Measurements from ENCODE around the gene CD37. TPM values are rescaled to one million over a fixed set of nuclear protein-coding genes. Genes with fewer than 3 reads are reported as not detected.

CD37 gene
- total RNA-seq, 2 donors from 2014 or later: 4.0 to 6.2 TPM

GRCh38 chr19:49362048-49362928, 27.1 kb downstream of the CD37 start, which contains the start of gene TEAD2:
Gene TEAD2 (minus strand): TSS chr19:49362416. CDS start chr19:49360075, 2,341 bp downstream.
- ATAC-seq (peak; percentile 27), DNase-seq (peak; percentile 66 to 78 (median 70))
- intact Hi-C loops (cut with DNase I): no loop called here
- 0 to 1% methylated on average over 29 to 50 of the region's 52 CpGs for WGBS, 2 donors
- TF ChIP-seq POLR2A (IDR thresholded peaks at IDR 0.05): peak in 2 of 3 donors; percentile 51 to 62
- no peak for TF ChIP-seq CTCF (IDR thresholded peaks at IDR 0.05)
- peaks cover 0 to 2% of the 10 kb centered on the region in 2 donors for H3K36me3 ChIP-seq (replicated peaks in 1 of 2; ENCODE audit: insufficient read depth in 1 of 2, low read depth in 2 of 2)
- peak within 1 kb of the TSS; percentile 20 to 28 for H3K4me3 ChIP-seq
- H3K27ac ChIP-seq: peak within 1 kb of the TSS; percentile 74 to 91 (median 86)
- no peaks in the 10 kb centered on the region for H3K9me3 ChIP-seq
- peaks cover 21% of the 10 kb centered on the region for H3K4me1 ChIP-seq
- H3K27me3 ChIP-seq: no peaks in the 10 kb centered on the region

- no peaks in the 10 kb centered on the region for H3K27me3 ChIP-seq
- no peak for TF ChIP-seq POLR2A (IDR thresholded peaks at IDR 0.05)
- TF ChIP-seq CTCF (IDR thresholded peaks at IDR 0.05): no peak
- intact Hi-C loops (cut with DNase I): no loop called here
- ATAC-seq: no peak
- H3K4me3 ChIP-seq: no peak overlapping the region
- peaks cover 0 to 2% of the 10 kb centered on the region in 2 donors for H3K36me3 ChIP-seq (replicated peaks in 1 of 2; ENCODE audit: insufficient read depth in 1 of 2, low read depth in 2 of 2)
- peak overlapping the region in 3 of 4 donors; percentile 82 to 91 (median 90) for H3K27ac ChIP-seq
- H3K9me3 ChIP-seq: no peaks in the 10 kb centered on the region
- peak; percentile 38 to 61 (median 58) for DNase-seq
- H3K4me1 ChIP-seq: peaks cover 21% of the 10 kb centered on the region
- WGBS, 2 donors: 0 to 3% methylated on average over 14 of the region's 14 CpGs
These were observed 27.7 kb downstream of the CD37 start for GRCh38 chr19:49362929-49363267.

- 1 to 2% methylated on average over 27 to 46 of the region's 46 CpGs for WGBS, 2 donors
- H3K36me3 ChIP-seq (replicated peaks in 1 of 2; ENCODE audit: insufficient read depth in 1 of 2, low read depth in 2 of 2): peaks cover 0 to 2% of the 10 kb centered on the region in 2 donors
- ATAC-seq: peak; percentile 92
- no peaks in the 10 kb centered on the region for H3K9me3 ChIP-seq
- DNase-seq: peak; percentile 100
- no peaks in the 10 kb centered on the region for H3K27me3 ChIP-seq
- intact Hi-C loops (cut with DNase I): no loop called here
- TF ChIP-seq CTCF (IDR thresholded peaks at IDR 0.05): peak in 2 of 7 experiments; percentile 22 to 37
- peak in 2 of 3 donors; percentile 24 to 49 for TF ChIP-seq POLR2A (IDR thresholded peaks at IDR 0.05)
- H3K27ac ChIP-seq: peak within 1 kb of the TSS in 3 of 4 donors; percentile 82 to 91 (median 90)
- no peak within 1 kb of the TSS for H3K4me3 ChIP-seq
- H3K4me1 ChIP-seq: peaks cover 21% of the 10 kb centered on the region
These were observed 28.3 kb downstream of the CD37 start, which contains the start of gene DKKL1 for GRCh38 chr19:49363268-49364082. Gene DKKL1 (plus strand): TSS chr19:49363877. CDS start chr19:49363999, 122 bp downstream.

- 66 to 78% methylated on average over 25 to 27 of the region's 27 CpGs for WGBS, 2 donors
- no peak for TF ChIP-seq CTCF (IDR thresholded peaks at IDR 0.05)
- no peak for TF ChIP-seq POLR2A (IDR thresholded peaks at IDR 0.05)
- peak overlapping the region in 3 of 4 donors; percentile 41 to 90 (median 82) for H3K27ac ChIP-seq
- H3K4me1 ChIP-seq: peaks cover 21% of the 10 kb centered on the region
- intact Hi-C loops (cut with DNase I): no loop called here
- DNase-seq: peak in 1 of 4 donors; percentile 31
- no peaks in the 10 kb centered on the region for H3K9me3 ChIP-seq
- no peaks in the 10 kb centered on the region for H3K36me3 ChIP-seq (replicated peaks in 1 of 2; ENCODE audit: insufficient read depth in 1 of 2, low read depth in 2 of 2)
- no peak for ATAC-seq
- H3K4me3 ChIP-seq: no peak overlapping the region
- H3K27me3 ChIP-seq: no peaks in the 10 kb centered on the region
These were observed 29.0 kb downstream of the CD37 start for GRCh38 chr19:49364083-49364737.

All from body of pancreas (tissue), 4 donors.